ENCODE measurements around the gene ABR.
A peak's percentile ranks its signal among the peaks of the same experiment; 100 is the strongest.
"Not testable (repeated sequence)": the region's sequence is repeated elsewhere in the genome, so short reads cannot be mapped to it uniquely, and the experiment has no call there.

Gene ABR

DNA sequence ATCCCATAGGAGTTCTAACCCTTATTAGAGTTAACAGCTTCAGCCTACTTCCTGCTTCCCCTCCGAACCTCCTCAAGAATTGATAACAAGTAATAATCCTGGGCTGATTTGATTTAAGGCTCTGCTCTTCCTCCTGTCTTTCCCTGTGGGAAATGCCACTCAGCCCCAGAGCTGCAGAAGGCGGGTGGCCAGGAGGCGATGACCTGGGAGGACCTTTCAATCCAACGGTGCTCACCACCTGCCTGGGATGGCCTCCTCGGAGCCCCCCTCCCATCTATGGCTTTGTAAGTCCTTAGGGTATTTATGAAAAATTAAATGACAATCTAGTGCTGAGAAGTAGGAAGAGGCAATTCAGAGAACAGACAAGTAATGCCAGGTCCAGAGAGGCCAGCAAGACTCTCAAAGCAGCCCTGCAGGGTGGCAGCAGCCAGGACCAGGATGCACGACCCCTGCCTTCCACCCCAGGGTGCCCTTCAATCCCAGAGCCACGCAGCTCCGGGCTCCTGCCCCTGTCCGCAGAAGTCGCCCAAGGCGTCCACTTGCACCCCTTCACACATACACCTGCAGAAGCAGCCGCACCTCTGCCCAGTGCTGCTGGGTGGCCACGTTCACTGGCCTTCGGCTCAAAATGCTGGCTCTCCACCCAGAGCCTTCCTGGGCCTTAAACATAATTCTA, 34.3 kb downstream of the ABR start:
- DNase-seq: no peak

DNA sequence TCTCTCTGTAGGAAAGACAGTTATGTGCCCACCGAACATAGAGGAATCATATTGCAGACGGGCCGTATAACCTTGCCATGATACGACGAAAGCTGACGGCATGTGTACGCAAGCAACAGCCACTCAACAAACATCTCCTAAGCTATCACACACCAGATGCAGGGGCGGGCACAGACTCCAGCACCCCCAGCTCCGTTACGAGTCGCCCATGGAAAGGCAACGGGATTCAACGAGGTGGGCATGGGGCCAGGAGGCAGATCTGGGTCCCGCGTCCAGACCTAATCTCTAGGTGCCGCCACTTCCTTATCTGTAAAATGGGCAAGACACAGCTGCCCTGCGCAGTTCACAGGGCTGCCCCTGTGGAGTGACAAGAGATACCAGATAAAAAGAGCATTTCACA, 35.6 kb downstream of the ABR start:
- no peak for DNase-seq

DNA sequence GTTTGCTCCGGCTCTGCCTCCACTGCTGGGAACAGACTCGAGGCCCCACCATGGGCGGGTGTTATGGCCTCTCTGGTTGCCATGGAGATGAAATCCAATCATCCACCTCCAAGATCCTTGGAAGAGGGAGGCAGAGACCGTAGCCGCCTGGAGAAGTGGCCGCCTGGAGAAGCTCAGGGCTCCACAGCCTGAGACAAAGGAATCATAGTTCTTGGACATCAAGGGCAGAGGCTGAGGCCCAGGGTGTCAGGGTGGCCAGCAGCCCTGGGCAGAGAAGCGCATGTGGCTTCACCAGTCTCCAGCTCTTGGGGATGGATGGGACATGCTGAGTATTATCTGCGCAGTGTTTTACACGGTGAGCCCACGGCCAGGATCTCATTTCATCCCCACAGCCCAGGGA, 36.2 kb downstream of the ABR start:
- no peak for DNase-seq

GRCh38 chr17:1142561-1142971, 37.2 kb downstream of the ABR start:
- DNase-seq: no peak

GRCh38 chr17:1137465-1137894, 42.3 kb downstream of the ABR start:
- DNase-seq: peak; percentile 78

GRCh38 chr17:1136748-1137147, 43.0 kb downstream of the ABR start:
- DNase-seq: no peak

- no peak for DNase-seq
These were observed 45.0 kb downstream of the ABR start for GRCh38 chr17:1134634-1135324.

DNA sequence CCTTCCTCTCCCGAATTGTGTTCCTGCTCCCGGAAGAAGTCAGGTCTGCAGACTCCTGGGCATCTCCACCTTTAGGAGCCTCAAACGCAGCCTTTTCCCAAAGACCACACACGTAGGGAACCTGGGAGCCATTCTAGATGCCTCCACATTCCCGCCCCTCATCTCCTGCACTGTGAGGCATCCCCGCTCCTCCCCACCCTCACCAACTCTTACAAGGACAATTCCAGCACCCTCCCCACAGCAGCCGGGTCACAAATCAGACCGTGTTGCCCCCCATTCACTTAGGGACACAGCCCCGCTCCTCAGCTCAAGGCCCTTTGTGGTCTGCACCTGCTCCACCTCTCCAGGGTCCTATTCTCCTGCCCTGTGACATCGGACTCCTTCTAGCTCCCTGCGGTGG, 49.6 kb downstream of the ABR start:
- no peak for DNase-seq

DNA sequence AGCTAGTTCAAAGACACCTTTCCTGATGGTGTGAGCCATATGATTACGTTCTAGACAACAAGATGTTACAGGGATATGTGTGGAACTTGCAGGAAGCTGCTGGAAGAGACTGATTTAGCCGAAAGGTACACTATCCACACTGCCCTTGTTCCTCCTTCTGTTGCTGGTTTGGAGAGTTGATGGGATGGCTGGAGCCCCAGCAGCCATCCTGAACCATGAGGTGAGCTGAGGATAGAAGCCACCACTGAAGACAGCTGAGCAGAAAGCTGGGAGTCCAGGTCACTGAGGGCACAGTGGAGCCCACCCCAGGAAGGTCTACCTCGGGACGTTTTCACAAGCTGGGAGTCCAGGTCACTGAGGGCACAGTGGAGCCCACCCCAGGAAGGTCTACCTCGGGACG, 51.3 kb downstream of the ABR start:
- not testable (repeated sequence) for DNase-seq

GRCh38 chr17:1126801-1127550, 52.8 kb downstream of the ABR start:
- no peak for DNase-seq

- DNase-seq: no peak
These were observed 53.5 kb downstream of the ABR start for GRCh38 chr17:1126250-1126797.

GRCh38 chr17:1125788-1126145, 54.0 kb downstream of the ABR start:
- DNase-seq: no peak

DNA sequence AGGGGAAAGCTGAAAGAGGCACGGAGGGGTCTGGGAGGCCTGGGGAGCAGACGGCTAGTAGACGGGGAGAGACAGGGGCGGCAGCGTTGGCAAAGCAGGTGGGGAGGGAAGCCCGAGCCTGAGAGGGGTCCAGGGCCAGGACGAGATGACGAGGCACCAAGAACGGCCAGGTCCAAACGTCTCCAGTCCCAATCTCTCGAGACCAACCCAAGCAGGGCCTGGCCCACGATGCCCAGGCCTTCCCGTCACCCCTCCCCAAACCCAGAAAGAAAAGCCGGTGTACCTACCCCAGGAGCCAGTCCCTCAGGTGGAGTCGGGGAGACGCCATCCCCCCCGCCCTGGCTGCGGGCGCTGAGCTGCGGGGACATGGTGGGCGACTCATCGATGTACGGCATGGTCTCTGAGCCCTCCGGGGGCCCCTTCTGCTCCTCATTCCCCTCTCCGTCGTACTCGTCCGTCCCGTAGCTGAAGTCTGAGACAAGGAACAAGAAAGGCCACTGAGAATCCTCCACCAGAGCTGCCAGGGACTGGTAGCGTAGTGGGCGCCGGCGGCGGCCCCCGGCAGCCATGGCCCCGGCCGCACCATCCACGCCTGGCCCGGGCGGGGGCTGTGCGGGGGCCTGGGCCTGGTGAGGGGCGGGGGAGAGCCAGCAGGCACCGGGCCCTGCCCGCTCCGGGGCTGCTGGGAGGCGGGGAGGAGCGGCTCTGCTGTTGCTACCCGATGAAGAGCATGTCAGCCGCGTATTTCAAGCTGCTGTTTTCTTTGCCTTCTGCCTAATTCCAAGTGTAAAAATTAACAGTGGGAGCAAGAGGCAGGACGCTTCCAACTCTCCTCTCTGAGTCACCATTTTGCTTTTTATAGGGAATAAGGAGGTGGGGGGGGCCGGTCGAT, 54.6 kb downstream of the ABR start:
- DNase-seq: no peak

- peak; percentile 35 for DNase-seq
These were observed 55.7 kb downstream of the ABR start for GRCh38 chr17:1123921-1124715.

DNA sequence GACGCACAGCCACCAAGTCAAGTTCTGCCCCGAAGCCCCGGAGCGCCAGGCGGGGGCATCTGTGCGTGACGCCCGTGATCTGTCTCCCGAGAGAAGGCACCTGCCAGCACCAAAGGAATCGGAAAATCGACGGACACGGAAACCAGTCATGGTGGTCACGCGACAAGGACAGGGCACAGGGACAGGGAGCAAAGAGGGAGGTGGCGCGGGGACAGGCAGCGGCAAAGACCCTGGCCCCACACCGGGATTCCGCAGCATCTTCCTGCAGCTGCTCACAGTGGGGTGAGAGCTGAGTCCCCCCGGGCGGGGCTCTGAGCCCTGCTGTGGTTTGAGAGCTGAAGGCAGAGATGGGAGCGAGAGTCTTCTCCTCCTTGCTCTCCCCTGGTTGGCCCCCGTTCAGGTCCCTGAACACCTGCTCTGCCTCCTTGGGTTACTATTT, 56.4 kb downstream of the ABR start:
- no peak for DNase-seq

- DNase-seq: peak; percentile 69
These were observed 57.0 kb downstream of the ABR start for GRCh38 chr17:1122533-1123392.

DNA sequence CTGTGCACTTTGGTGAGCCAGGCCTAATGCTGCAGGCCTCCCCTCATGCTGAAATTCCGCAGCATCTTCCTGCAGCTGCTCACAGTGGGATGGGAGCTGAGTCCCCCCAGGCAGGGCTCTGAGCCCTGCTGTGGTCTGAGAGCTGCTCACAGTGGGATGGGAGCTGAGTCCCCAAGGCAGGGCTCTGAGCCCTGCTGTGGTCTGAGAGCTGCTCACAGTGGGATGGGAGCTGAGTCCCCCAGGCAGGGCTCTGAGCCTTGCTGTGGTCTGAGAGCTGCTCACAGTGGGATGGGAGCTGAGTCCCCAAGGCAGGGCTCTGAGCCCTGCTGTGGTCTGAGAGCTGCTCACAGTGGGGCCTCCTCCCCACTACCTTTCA, 58.4 kb downstream of the ABR start:
- not testable (repeated sequence) for DNase-seq

DNA sequence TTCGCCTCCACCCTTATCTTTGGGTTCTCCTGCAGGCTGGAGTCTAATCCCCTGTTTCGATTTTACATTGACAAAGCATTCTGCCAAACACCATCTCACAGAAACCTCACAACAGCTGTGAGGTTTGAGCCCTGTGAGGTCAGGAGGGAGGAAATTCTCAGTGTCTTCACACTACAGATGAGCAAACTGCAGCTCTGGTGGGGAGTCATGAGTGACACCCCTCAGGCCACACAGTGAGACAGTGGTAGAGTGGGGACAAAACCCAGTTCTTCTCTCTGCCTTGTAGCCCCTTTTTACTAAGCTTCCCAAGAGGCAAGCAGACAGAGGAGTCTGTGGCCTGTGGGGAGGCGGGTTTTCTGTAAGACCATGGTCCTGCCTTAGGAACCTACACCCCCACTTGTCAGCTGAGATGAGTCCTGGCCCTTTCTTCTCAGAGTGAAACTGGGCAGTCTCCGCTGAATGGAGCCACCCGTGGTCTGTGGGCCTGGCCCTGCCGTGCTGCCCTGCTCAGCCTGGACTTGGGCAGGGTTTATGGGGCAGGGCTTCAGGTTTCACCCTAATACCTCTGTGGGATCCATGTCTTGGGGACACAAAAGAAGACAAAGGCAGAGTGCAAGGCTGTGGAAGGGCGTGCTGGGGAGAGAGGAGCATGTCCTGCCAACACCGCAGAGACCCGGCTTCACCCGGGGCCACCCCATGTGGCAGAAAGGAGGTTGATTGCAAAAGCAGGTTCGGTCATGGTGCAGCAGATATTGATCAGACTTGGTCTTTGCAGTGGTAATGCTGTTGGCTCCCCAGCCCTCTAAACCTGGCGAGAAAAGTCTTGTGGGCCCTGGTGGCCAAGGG, 59.0 kb downstream of the ABR start:
- DNase-seq: no peak

- DNase-seq: no peak
These were observed 59.9 kb downstream of the ABR start for GRCh38 chr17:1119924-1120323.

- DNase-seq: no peak
These were observed 63.2 kb downstream of the ABR start for GRCh38 chr17:1116602-1117001.

Measured in RPMI8226 (cell line).